Amniotic stem cell (primary cell): ENCODE measurements around the gene PCLO.
"Not testable (repeated sequence)": the region's sequence is repeated elsewhere in the genome, so short reads cannot be mapped to it uniquely, and the experiment has no call there.

Source experiments
- DNase-seq: peaks from one replicate; lab custom pipeline; 2025; lab: John Stamatoyannopoulos, UW

Gene PCLO

GRCh38 chr7:82961240-82961639, 201.4 kb downstream of the PCLO start:
- DNase-seq = no peak

- DNase-seq = no peak
These were observed 203.2 kb downstream of the PCLO start for GRCh38 chr7:82959528-82959927.

- DNase-seq = no peak
These were observed 205.2 kb downstream of the PCLO start for GRCh38 chr7:82957521-82957920.

- DNase-seq = no peak
These were observed 209.2 kb downstream of the PCLO start for GRCh38 chr7:82953324-82954027.

- DNase-seq = no peak
These were observed 212.2 kb downstream of the PCLO start for GRCh38 chr7:82950436-82950835.

GRCh38 chr7:82945480-82945879, 217.2 kb downstream of the PCLO start:
- no peak for DNase-seq

GRCh38 chr7:82945056-82945455, 217.6 kb downstream of the PCLO start:
- no peak for DNase-seq

- no peak for DNase-seq
These were observed 230.2 kb downstream of the PCLO start for GRCh38 chr7:82932516-82932915.

GRCh38 chr7:82926477-82926876, 236.2 kb downstream of the PCLO start:
- DNase-seq = no peak

- no peak for DNase-seq
These were observed 237.4 kb downstream of the PCLO start for GRCh38 chr7:82925331-82925730.

- no peak for DNase-seq
These were observed 256.2 kb downstream of the PCLO start for GRCh38 chr7:82906502-82906901.

GRCh38 chr7:82904871-82905270, 257.8 kb downstream of the PCLO start:
- no peak for DNase-seq

GRCh38 chr7:82901098-82901497, 261.6 kb downstream of the PCLO start:
- not testable (repeated sequence) for DNase-seq

- DNase-seq = no peak
These were observed 265.2 kb downstream of the PCLO start for GRCh38 chr7:82897500-82897899.

- DNase-seq = not testable (repeated sequence)
These were observed 268.3 kb downstream of the PCLO start for GRCh38 chr7:82894341-82894740.

GRCh38 chr7:82886324-82886723, 276.4 kb downstream of the PCLO start:
- no peak for DNase-seq

- no peak for DNase-seq
These were observed 296.8 kb downstream of the PCLO start for GRCh38 chr7:82865856-82866255.

GRCh38 chr7:82859106-82859850, 303.4 kb downstream of the PCLO start:
- no peak for DNase-seq

GRCh38 chr7:82851121-82851520, 311.6 kb downstream of the PCLO start:
- DNase-seq = no peak

GRCh38 chr7:82841828-82842227, 320.9 kb downstream of the PCLO start:
- DNase-seq = no peak

- DNase-seq = no peak
These were observed 322.6 kb downstream of the PCLO start for GRCh38 chr7:82840061-82840460.

- no peak for DNase-seq
These were observed 323.1 kb downstream of the PCLO start for GRCh38 chr7:82839555-82839954.

GRCh38 chr7:82839063-82839462, 323.6 kb downstream of the PCLO start:
- no peak for DNase-seq

GRCh38 chr7:82838314-82838713, 324.4 kb downstream of the PCLO start:
- DNase-seq = no peak
